Mesenteric fat pad (tissue), 1 donor: ENCODE data around the gene TUT1. TPM values are rescaled to one million over a fixed set of nuclear protein-coding genes. Genes with fewer than 3 reads are reported as not detected.
"Not testable (repeated sequence)": the region's sequence is repeated elsewhere in the genome, so short reads cannot be mapped to it uniquely, and the experiment has no call there.

Source experiments
- DNase-seq: peaks from one replicate; pipeline ENCODE4 v3.0.0-alpha.2; 2020; ENCODE audit warnings: low spot score
- total RNA-seq: library from RNA; stranded (reverse); fragmentation: NEBNext Ultra II Directional; extraction: Animal tissue kit (Norgen Biotek cat#: 25700); gene quantifications from one replicate; pipeline ENCODE4 v1.2.1, GENCODE V29; 2021
- donor health status: DM: yes; HTN: yes; CAD: no.

TUT1 gene
- total RNA-seq, 1 donor from 2014 or later, result 13.4 TPM

- DNase-seq, result no peak
These were observed 32.1 kb downstream of the TUT1 start for GRCh38 chr11:62559204-62559603.

DNA sequence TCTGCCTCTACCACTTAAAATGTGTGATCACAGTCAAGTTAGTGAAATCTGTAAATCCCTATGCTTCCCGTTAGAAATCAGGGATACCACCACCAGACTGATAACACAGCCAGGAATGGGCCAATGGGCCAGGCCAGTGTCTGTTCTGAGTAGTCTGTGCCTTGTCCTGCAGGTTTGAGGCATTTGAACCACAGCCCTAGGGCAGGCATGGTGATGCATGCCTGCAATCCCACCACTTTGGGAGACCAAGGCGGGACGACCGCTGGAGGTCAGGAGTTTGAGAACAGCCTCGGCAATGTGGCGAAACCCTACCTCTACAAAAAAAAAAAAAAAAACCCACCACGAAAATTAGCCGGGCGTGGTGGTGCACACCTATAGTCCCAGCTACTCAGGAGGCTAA lies 32.7 kb downstream of the TUT1 start:
- DNase-seq, result no peak

DNA sequence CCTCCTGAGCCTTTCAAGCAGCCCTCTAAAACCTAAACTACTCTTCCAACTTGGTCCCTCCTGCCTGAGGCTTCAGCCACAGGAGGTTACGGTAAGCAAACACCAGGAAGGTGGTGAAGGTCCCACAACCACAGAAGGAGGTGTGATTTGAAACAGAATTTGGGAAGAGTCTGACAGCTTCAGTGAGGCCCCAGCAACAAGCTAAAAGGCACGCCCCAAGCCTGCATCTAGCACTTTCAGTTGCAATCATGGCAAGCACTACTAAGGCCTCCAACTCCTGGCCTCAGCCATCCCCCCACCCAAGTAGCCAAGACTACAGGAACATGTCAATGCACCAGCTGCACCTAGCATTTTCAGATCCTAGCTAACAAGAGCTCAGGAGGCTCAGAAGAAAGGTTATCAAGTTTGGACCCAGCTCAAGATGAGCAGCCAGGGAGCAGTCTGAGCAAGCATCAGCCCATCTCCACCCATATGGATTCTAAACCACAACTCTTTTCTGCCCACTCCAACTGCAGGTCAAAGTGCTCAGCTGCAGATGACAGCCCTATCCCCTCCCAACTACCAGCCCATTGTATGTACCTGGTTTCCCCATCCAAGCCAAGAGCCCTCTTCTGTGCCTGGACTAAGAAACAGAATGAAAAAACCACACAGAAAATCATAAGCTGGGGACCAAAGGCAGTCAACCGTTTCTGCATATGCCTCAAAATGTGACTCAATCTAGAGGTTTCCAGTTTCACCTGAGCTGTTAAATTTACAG lies 34.3 kb downstream of the TUT1 start:
- DNase-seq, result no peak

GRCh38 chr11:62556108-62556874 lies 35.0 kb downstream of the TUT1 start:
- no peak for DNase-seq

DNA sequence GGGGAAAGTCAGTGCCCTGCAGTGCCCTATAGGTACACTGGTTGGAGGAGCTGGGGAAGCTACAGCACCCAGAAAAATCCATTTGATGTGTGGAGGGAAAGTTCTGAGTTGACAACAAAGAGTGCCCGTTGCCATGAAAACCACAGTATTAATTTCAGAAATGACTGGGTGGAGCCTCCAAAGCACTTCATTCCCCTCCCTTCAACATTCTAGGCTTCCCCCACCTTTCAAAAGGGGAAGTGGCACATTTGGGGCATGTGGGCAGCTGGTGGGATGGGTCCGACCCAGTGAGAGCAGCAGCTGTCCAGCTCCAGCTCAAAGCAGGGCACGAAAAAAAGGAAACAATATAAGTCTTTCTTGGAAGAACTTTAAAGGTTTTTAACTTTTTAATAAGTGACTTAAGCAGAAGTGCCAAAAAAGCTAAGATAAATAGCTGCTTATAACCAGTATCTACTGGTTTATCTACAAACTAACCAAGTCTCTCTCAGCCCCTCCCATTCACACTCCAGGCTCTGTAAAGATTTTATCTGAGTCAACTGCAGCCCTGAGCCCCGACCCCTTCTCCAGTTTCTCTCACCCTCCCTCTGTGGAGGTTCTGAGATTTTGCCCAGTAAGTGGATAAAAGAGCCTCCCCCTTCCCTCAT lies 35.7 kb downstream of the TUT1 start:
- DNase-seq, result no peak

GRCh38 chr11:62554387-62555167 lies 36.7 kb downstream of the TUT1 start:
- DNase-seq, result no peak

- no peak for DNase-seq
These were observed 37.4 kb downstream of the TUT1 start for GRCh38 chr11:62553839-62554361.

- no peak for DNase-seq
These were observed 38.1 kb downstream of the TUT1 start for GRCh38 chr11:62553080-62553838.

DNA sequence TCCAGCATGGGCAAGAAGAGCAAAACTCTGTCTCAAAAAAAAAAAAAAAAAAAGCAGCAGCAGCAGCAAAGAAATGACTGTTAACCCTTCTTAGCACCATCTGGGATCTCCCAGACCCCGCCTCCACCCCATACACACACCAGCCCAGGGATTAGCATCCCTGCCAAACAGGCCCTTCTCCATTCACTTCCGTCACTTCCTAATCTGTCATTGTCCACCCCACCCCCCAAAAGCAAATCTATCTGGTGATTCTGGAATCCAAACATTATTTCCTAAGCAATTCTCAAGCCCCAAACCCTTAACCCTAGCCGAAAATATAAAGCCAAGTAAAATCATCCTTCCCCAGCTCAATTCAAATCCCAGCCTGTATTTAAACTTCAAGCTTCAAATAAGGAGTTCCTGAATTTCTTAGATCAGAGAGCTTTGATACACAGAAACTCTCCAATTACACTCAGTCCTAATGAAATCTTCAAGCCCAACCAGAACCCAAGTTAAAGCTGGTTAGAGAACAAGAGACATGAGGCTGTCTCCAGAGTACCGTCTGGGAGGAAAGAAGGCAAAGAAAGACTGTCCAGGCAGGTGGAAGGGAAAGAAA lies 38.7 kb downstream of the TUT1 start:
- no peak for DNase-seq

DNA sequence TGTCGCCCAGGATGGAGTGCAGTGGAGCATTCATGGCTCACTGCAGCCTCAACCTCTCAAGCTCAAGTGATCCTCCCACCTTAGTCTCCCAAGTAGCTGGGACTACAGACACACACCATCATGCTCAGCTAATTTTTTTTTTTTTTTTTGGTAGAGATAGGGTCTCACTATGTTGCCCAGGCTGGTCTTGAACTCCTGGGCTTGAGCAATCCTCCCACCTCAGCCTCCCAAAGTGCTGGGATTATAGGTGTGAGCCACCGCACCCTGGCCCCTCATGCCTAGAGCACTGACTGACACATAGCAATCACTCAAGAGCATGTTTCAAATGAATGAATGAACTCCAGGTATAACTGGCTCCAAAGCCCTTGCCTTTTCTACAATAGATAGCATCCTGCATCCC lies 40.8 kb downstream of the TUT1 start:
- not testable (repeated sequence) for DNase-seq

GRCh38 chr11:62548545-62549335 lies 42.6 kb downstream of the TUT1 start:
- no peak for DNase-seq

DNA sequence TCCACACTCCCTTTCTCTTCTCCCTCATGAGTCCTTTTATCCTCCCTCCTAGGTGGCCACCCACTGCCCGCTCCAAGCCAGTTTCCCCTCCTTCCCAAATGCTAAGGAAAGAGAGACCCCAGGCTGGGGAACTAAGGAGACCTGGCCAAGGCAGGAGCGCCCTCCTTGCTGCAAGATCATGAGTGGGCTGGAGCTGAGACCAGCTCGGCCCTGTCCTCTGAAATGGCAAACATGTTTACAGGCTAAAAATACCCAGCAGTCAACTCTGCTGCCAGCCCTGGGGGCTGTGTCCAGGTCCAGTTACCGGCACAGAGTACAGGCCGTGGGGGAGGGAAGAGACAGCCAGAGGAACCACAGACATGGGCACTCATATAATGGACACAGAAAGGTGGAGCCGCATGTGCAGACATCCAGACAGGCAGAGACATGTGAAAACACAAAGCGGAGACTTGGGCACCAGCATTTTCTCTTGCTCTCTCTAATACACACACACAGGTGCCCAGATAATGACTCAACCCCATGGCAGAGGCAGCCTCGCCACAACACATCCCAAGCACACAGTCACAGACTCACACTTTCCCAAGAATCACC lies 43.5 kb downstream of the TUT1 start:
- DNase-seq, result no peak

- DNase-seq, result no peak
These were observed 44.2 kb downstream of the TUT1 start for GRCh38 chr11:62546929-62547625.

DNA sequence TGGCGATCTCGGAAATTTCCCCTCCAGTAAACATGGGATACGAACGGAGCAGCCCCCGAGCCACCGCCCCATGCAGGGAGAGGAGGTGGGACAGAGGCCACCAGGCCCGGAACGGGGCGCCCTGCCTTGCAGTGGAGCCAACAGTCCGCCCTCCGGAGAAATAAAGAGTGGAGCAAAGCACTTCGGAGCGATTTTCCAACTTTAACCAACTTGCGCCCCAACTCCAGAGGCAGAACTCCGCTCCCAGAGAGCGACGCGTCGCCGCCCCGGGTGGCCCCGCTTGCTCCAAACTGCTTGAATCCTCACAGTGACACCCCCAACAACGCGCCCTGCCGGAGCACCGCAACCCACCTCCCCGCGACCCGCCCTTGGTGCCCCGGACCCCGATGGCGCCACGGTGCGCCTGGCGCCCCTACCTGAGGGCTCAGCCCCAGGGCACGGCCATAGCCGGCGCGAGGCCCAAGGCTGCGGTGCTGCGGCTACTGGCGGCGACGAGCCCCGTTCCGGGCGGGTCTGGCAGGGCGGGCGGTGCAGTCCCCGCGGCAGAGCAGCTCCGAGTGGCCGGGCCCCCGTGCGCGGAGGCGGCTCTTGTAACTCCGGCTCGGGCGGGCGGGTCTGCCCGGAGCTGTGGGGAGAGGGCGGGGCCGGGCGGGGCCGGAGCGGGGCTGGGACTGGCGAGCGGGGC lies 44.9 kb downstream of the TUT1 start, which contains the start of gene AHNAK:
Gene AHNAK (minus strand): TSS at position 563 of the 685 bp plus-strand sequence. CDS start 10,708 bp downstream, outside the sequence.
- peak; percentile 96 for DNase-seq

DNA sequence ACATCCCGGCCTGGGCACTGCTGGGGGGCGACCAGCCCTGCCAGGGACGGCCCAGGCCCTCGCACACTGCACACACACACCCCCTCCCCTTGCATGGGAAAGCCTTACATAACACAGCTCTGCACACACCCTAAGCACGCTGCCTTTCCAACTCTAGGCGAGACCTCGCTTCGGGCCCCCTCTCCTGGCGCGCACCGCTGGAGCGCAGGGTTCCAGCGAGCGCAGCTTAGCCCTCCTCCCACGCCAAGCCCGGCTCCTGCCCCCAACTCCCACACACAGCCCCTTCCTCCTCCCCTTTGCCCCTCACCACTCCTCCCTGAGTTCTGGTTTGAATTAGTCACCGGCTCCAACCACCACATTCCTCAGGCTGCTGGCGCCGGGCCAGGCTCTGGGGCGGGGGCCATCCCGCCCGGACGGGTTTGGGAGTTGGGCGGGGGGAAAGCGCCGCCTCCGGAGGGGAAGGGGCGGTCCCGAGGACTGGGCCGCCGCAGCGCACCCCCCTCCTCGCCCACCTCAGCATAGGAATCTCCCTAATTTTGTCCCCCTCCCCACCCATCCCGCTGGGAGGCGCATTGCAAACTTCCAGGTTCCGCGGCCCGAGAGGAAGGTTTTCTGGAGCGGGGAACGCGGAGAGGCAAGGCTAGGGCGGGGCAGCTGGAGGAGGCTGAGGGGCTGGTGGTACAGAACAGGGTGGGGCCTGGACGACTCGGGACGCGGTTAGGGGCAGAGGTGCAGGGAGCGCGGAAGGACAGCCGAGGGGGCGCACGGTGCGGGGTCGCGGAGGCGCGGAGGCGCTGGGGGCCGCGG lies 45.7 kb downstream of the TUT1 start:
- DNase-seq, result peak; percentile 97
